ENCODE data around the gene MMP11. TPM values are rescaled to one million over a fixed set of nuclear protein-coding genes. Genes with fewer than 3 reads are reported as not detected.

The MMP11 gene
- total and polyA plus RNA-seq, 2 of the 4 experiments (the other 2 are of a cell fraction): 2.2 to 6.0 TPM

- 94% methylated on average over 6 of the region's 14 CpGs; no CpG with 5 or more reads in 1 of the 2 experiments for WGBS, 2 experiments (ENCODE audit: extremely low coverage in 2 of 2, insufficient read length in 1 of 2)
- no peak overlapping the region for H2BK15ac ChIP-seq (ENCODE audit: low read depth, low read length)
- TF ChIP-seq CHD1 (IDR thresholded peaks at IDR 0.05; ENCODE audit: low read depth, low read length): no peak
- no peak overlapping the region for H4K5ac ChIP-seq (ENCODE audit: low read depth, low read length)
- in situ Hi-C loops (cut with MboI; ENCODE audit: low sequenced_read_pairs) (no loop called here), dilution Hi-C loops (cut with HindIII; ENCODE audit: low sequenced_read_pairs, unreplicated experiment) (no loop called here), intact Hi-C loops (cut with micrococcal nuclease) (no loop called here)
- no peak overlapping the region for H2BK120ac ChIP-seq (ENCODE audit: low read depth, low read length)
- no peak overlapping the region for H3K14ac ChIP-seq (replicated peaks; ENCODE audit: low read depth, low read length)
- H3K4ac ChIP-seq (ENCODE audit: low read depth, low read length): no peak overlapping the region
- H3K9ac ChIP-seq (ENCODE audit: low read depth, low read length): no peak overlapping the region
- H3K18ac ChIP-seq (ENCODE audit: low read depth, low read length): no peak overlapping the region
- DNase-seq (no peak), ATAC-seq (ENCODE audit: low read depth) (no peak)
- peaks cover 7% of the 10 kb centered on the region; the same call in 1 of the 2 replicates for H3K4me1 ChIP-seq (ENCODE audit: control insufficient read depth, insufficient read depth, low read length)
- H4K8ac ChIP-seq (ENCODE audit: low read depth in 2 of 2, low read length in 2 of 2): no peak overlapping the region
- H3K9me1 ChIP-seq (ENCODE audit: insufficient read depth, low read length): peaks cover 19% of the 10 kb centered on the region
- no peak overlapping the region for H3K27ac ChIP-seq (ENCODE audit: insufficient read depth, low read length)
- no peak overlapping the region for H2AK5ac ChIP-seq (ENCODE audit: low read depth, low read length)
- no peak overlapping the region for H3K23ac ChIP-seq (ENCODE audit: low read depth, low read length)
- no peak overlapping the region for H3K4me2 ChIP-seq (ENCODE audit: low read depth, low read length)
- H3K56ac ChIP-seq (ENCODE audit: extremely low read depth, insufficient read depth, low read length): no peak overlapping the region
- H3K9me3 ChIP-seq (ENCODE audit: control insufficient read depth, insufficient read depth, low read length): no peaks in the 10 kb centered on the region
- no TSS peak for BruUV-seq (replicated peaks)
- no peak overlapping the region for H2BK20ac ChIP-seq (ENCODE audit: low read depth, low read length)
- no peak overlapping the region for H4K91ac ChIP-seq (ENCODE audit: insufficient read depth, low read depth, low read length)
- no peak overlapping the region for H2AFZ ChIP-seq (replicated peaks; ENCODE audit: low read length, poor library complexity)
- H3K4me3 ChIP-seq (ENCODE audit: insufficient read depth, low read depth, low read length): no peak overlapping the region
- H3K79me1 ChIP-seq (ENCODE audit: low read depth in 1 of 2, low read length in 2 of 2): peaks cover 3 to 39% of the 10 kb centered on the region in 2 experiments; a peak in 2 of 4 replicates
- no peaks in the 10 kb centered on the region for H4K20me1 ChIP-seq (ENCODE audit: insufficient read depth, low read length)
- ChIA-PET POLR2A (ENCODE audit: unreplicated experiment) (no interaction called here), CTCF (no interaction called here)
- no peaks in the 10 kb centered on the region for H3K27me3 ChIP-seq (ENCODE audit: control insufficient read depth, insufficient read depth, low read length)
- H2BK5ac ChIP-seq (ENCODE audit: low read depth, low read length, poor library complexity, severe bottlenecking): no peak overlapping the region
- peaks cover 77% of the 10 kb centered on the region for H3K36me3 ChIP-seq (ENCODE audit: control insufficient read depth, insufficient read depth, low read length)
- H2AK9ac ChIP-seq (replicated peaks; ENCODE audit: low read depth, low read length, poor library complexity): no peak overlapping the region
Measured at GRCh38 chr22:23823331-23823791, 50.7 kb downstream of the MMP11 start.

All from IMR-90 (cell line).